ENCODE results near the gene PRPH. TPM values are rescaled to one million over a fixed set of nuclear protein-coding genes. Genes with fewer than 3 reads are reported as not detected.

PRPH gene
- total and polyA plus RNA-seq, 2 of the 4 experiments (the other 2 are of a cell fraction): not detected

GRCh38 chr12:49296034-49296835 is 1.3 kb downstream of the PRPH start:
- POLR2A ChIA-PET (ENCODE audit: unreplicated experiment): no interaction called here
- peak overlapping the region; percentile 67 for H2AFZ ChIP-seq (replicated peaks; ENCODE audit: low read length, poor library complexity)
- BruUV-seq (replicated peaks): no TSS peak

More at GRCh38 chr12:49296034-49296835, 1.3 kb downstream of the PRPH start:
- Histone ChIP-seq H3K27ac (ENCODE audit: insufficient read depth, low read length) (no peak overlapping the region), H2AK5ac (ENCODE audit: low read depth, low read length) (no peak overlapping the region), H3K4me1 (ENCODE audit: control insufficient read depth, insufficient read depth, low read length) (peaks cover 7% of the 10 kb centered on the region), H2AK9ac (replicated peaks; ENCODE audit: low read depth, low read length, poor library complexity) (peak overlapping the region; percentile 44), H3K56ac (ENCODE audit: extremely low read depth, insufficient read depth, low read length) (no peak overlapping the region), H3K79me1 (ENCODE audit: low read depth in 1 of 2, low read length in 2 of 2) (no peaks in the 10 kb centered on the region), H3K4me2 (ENCODE audit: low read depth, low read length) (no peak overlapping the region; the same call in 1 of the 2 replicates), H3K27me3 (ENCODE audit: control insufficient read depth, insufficient read depth, low read length) (peaks cover 61% of the 10 kb centered on the region), H3K18ac (ENCODE audit: low read depth, low read length) (no peak overlapping the region), H2BK5ac (ENCODE audit: low read depth, low read length, poor library complexity, severe bottlenecking) (no peak overlapping the region), H2BK20ac (ENCODE audit: low read depth, low read length) (no peak overlapping the region), H2BK15ac (ENCODE audit: low read depth, low read length) (no peak overlapping the region), H3K4ac (ENCODE audit: low read depth, low read length) (no peak overlapping the region), H3K9ac (ENCODE audit: low read depth, low read length) (no peak overlapping the region), H3K36me3 (ENCODE audit: control insufficient read depth, insufficient read depth, low read length) (no peaks in the 10 kb centered on the region), H4K5ac (ENCODE audit: low read depth, low read length) (no peak overlapping the region), H3K9me1 (ENCODE audit: insufficient read depth, low read length) (no peaks in the 10 kb centered on the region), H4K8ac (ENCODE audit: low read depth in 2 of 2, low read length in 2 of 2) (no peak overlapping the region), H3K9me3 (ENCODE audit: control insufficient read depth, insufficient read depth, low read length) (peaks cover 6% of the 10 kb centered on the region; the same call in 1 of the 2 replicates), H4K20me1 (ENCODE audit: insufficient read depth, low read length) (no peaks in the 10 kb centered on the region), H3K14ac (replicated peaks; ENCODE audit: low read depth, low read length) (no peak overlapping the region), H3K4me3 (ENCODE audit: insufficient read depth, low read depth, low read length) (no peak overlapping the region), H2BK120ac (ENCODE audit: low read depth, low read length) (no peak overlapping the region), H4K91ac (ENCODE audit: insufficient read depth, low read depth, low read length) (no peak overlapping the region), H3K23ac (ENCODE audit: low read depth, low read length) (peak overlapping the region; percentile 43; the same call in 1 of the 2 replicates)
- ATAC-seq (ENCODE audit: low read depth) (peak; percentile 38; the same call in 1 of the 2 replicates), DNase-seq (no peak)
- in situ Hi-C loops (cut with MboI; ENCODE audit: low sequenced_read_pairs): no loop called here
- CTCF ChIA-PET: interaction anchor here (0.9 kb wide), 1 partner anchor 47 kb away, joined by 4 read pairs; no protein-coding TSS in a partner anchor
- 25% methylated on average over 16 of the region's 54 CpGs; no CpG with 5 or more reads in 1 of the 2 experiments for WGBS, 2 experiments (ENCODE audit: extremely low coverage in 2 of 2, insufficient read length in 1 of 2)
- intact Hi-C loops (cut with micrococcal nuclease): no loop called here
- dilution Hi-C loops (cut with HindIII; ENCODE audit: low sequenced_read_pairs, unreplicated experiment): no loop called here
- TF ChIP-seq BHLHE40 (IDR thresholded peaks at IDR 0.05; ENCODE audit: low read depth, low read length) (no peak), MAZ (IDR thresholded peaks at IDR 0.05; ENCODE audit: borderline replicate concordance, low read depth, low read length) (no peak), SMC3 (IDR thresholded peaks at IDR 0.05; ENCODE audit: low read depth, low read length) (peak; percentile 16; the same call in 1 of the 2 replicates), RCOR1 (IDR thresholded peaks at IDR 0.05; ENCODE audit: insufficient replicate concordance, low read length) (no peak), FOS (IDR thresholded peaks at IDR 0.05; ENCODE audit: low read depth, low read length) (no peak), MXI1 (IDR thresholded peaks at IDR 0.05; ENCODE audit: borderline replicate concordance, low read depth, low read length) (no peak), RAD21 (IDR thresholded peaks at IDR 0.05; ENCODE audit: low read length) (no peak), RFX5 (IDR thresholded peaks at IDR 0.05; ENCODE audit: low read depth, low read length) (no peak), CHD1 (IDR thresholded peaks at IDR 0.05; ENCODE audit: low read depth, low read length) (no peak)
- TF ChIP-seq, protein P1, sequence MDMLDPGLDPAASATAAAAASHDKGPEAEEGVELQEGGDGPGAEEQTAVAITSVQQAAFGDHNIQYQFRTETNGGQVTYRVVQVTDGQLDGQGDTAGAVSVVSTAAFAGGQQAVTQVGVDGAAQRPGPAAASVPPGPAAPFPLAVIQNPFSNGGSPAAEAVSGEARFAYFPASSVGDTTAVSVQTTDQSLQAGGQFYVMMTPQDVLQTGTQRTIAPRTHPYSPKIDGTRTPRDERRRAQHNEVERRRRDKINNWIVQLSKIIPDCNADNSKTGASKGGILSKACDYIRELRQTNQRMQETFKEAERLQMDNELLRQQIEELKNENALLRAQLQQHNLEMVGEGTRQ (IDR thresholded peaks at IDR 0.05; ENCODE audit: low read depth, low read length): no peak
- TF ChIP-seq, protein P2, sequence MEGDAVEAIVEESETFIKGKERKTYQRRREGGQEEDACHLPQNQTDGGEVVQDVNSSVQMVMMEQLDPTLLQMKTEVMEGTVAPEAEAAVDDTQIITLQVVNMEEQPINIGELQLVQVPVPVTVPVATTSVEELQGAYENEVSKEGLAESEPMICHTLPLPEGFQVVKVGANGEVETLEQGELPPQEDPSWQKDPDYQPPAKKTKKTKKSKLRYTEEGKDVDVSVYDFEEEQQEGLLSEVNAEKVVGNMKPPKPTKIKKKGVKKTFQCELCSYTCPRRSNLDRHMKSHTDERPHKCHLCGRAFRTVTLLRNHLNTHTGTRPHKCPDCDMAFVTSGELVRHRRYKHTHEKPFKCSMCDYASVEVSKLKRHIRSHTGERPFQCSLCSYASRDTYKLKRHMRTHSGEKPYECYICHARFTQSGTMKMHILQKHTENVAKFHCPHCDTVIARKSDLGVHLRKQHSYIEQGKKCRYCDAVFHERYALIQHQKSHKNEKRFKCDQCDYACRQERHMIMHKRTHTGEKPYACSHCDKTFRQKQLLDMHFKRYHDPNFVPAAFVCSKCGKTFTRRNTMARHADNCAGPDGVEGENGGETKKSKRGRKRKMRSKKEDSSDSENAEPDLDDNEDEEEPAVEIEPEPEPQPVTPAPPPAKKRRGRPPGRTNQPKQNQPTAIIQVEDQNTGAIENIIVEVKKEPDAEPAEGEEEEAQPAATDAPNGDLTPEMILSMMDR (conservative IDR thresholded peaks at IDR 0.05; ENCODE audit: low read depth, low read length): peak; percentile 47
- TF ChIP-seq, protein P3, sequence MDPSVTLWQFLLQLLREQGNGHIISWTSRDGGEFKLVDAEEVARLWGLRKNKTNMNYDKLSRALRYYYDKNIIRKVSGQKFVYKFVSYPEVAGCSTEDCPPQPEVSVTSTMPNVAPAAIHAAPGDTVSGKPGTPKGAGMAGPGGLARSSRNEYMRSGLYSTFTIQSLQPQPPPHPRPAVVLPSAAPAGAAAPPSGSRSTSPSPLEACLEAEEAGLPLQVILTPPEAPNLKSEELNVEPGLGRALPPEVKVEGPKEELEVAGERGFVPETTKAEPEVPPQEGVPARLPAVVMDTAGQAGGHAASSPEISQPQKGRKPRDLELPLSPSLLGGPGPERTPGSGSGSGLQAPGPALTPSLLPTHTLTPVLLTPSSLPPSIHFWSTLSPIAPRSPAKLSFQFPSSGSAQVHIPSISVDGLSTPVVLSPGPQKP (IDR thresholded peaks at IDR 0.05; ENCODE audit: borderline replicate concordance, low read depth, low read length): no peak
